ENCODE results near the gene SLAMF9.

DNA sequence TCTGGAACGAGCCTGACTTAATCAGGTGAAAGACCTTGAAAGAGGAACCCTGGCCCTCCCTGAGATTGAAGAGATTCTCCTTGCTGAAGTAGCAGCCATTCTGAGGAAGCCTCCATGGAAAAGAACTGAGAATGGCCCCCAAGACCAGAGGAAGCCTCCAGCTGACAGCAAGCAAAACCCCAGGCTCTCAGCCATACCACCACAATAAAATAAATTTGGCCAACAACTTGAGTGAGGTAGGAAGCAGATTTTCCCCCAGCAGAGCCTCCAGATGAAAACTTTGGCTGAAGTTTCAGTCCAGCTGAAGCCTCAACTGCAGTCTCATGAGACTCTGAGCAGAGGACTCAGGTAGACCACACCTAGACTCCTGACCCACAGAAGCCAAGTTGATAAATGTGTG is 34.0 kb upstream of the SLAMF9 start:
- no peak for TF ChIP-seq GATA3 (IDR thresholded peaks at IDR 0.05; ENCODE audit: low read depth, low read length)
- TF ChIP-seq GATA2 (IDR thresholded peaks at IDR 0.05; ENCODE audit: low read depth, low read length), result no peak
